H1 (cell line): ENCODE results near the gene ASH1L. TPM values are rescaled to one million over a fixed set of nuclear protein-coding genes. Genes with fewer than 3 reads are reported as not detected.

Source experiments
- CTCF ChIA-PET: fragments of 300-600 bp; sonication (Branson Sonifier 250); formaldehyde crosslinking; loops from one replicate; lab custom pipeline; 2021; ENCODE audit not compliant: partially characterized antibody; lab: Charles Lee
- POLR2A ChIA-PET: fragments of 300-600 bp; sonication (Branson Sonifier 250); formaldehyde crosslinking; loops from one replicate; lab custom pipeline; 2021; ENCODE audit warnings: inconsistent platforms; ENCODE audit not compliant: partially characterized antibody; lab: Charles Lee
- DNase-seq, 2 experiments: peaks; one replicate each; pipeline versions ENCODE4 v3.0.0 to v3.0.0-alpha.2; 2010 to 2022; ENCODE audit warnings: low spot score in 2 of 2, low read depth in 1 of 2, mixed read lengths in 1 of 2
- FAIRE-seq: peaks from 2 replicates; lab custom pipeline; 2011; peaks lifted over from hg19 to GRCh38; lab: Jason Lieb, UNC
- H2AFZ ChIP-seq: 2 replicates; pipeline ENCODE4 v1.8.1; 2012; ENCODE audit warnings: low read length, inconsistent platforms
- H2AK5ac ChIP-seq: 2 replicates; pipeline ENCODE4 v1.6.1; 2013; ENCODE audit warnings: low read depth, low read length
- H2BK120ac ChIP-seq: replicated peaks from 2 replicates; pipeline ENCODE3; 2013; ENCODE audit warnings: low read depth, low read length, inconsistent platforms
- H2BK12ac ChIP-seq: 2 replicates; pipeline ENCODE4 v1.6.1; 2013; ENCODE audit warnings: low read depth, low read length
- H2BK15ac ChIP-seq: 2 replicates; pipeline ENCODE4 v1.6.1; 2013; ENCODE audit warnings: low read length
- H2BK20ac ChIP-seq: 2 replicates; pipeline ENCODE4 v1.6.1; 2013; ENCODE audit warnings: low read length
- H2BK5ac ChIP-seq: 2 replicates; pipeline ENCODE4 v1.6.1; 2013; ENCODE audit warnings: low read depth, low read length
- H3K14ac ChIP-seq: 2 replicates; pipeline ENCODE4 v1.6.1; 2013; ENCODE audit warnings: inconsistent platforms; ENCODE audit not compliant: insufficient read length
- H3K18ac ChIP-seq: 2 replicates; pipeline ENCODE4 v1.6.1; 2013; ENCODE audit warnings: low read length; ENCODE audit errors: extremely low read depth
- H3K23ac ChIP-seq: 2 replicates; pipeline ENCODE4 v1.6.1; 2013; ENCODE audit warnings: inconsistent platforms; ENCODE audit not compliant: insufficient read length
- H3K23me2 ChIP-seq: 2 replicates; pipeline ENCODE4 v1.6.1; 2013; ENCODE audit warnings: low read depth, low read length
- H3K27ac ChIP-seq: 2 replicates; pipeline ENCODE4 v1.6.1; 2011; ENCODE audit warnings: low read depth, low read length, inconsistent platforms
- H3K27me3 ChIP-seq, 4 experiments: replicated peaks in 1 of 4; 1 replicate in 1 of 4; 2 replicates in 3 of 4; pipeline versions ENCODE4 v1.6.1 to v1.8.1; 2011 to 2013; ENCODE audit warnings: low read length in 3 of 4, mild to moderate bottlenecking in 3 of 4, inconsistent platforms in 2 of 4, mixed read lengths in 2 of 4, moderate library complexity in 1 of 4; ENCODE audit not compliant: control insufficient read depth in 3 of 4, insufficient read depth in 3 of 4; ENCODE audit errors: extremely low read depth in 1 of 4
- H3K36me3 ChIP-seq, 4 experiments: 2 replicates each; pipeline versions ENCODE4 v1.6.1 to v1.8.1; 2011 to 2013; ENCODE audit warnings: mild to moderate bottlenecking in 4 of 4, low read length in 3 of 4, moderate library complexity in 2 of 4, control low read depth in 1 of 4, inconsistent platforms in 1 of 4; ENCODE audit not compliant: insufficient read depth in 4 of 4, control insufficient read depth in 2 of 4
- H3K4ac ChIP-seq: replicated peaks from 2 replicates; pipeline ENCODE3; 2013; ENCODE audit warnings: low read length, low read depth, mixed read lengths, inconsistent platforms; ENCODE audit not compliant: insufficient read length
- H3K4me1 ChIP-seq, 4 experiments: replicated peaks in 1 of 4; 1 replicate in 1 of 4; 2 replicates in 3 of 4; pipeline versions ENCODE4 v1.6.1 to v1.8.1; 2011 to 2013; ENCODE audit warnings: low read length in 3 of 4, inconsistent platforms in 2 of 4, mixed read lengths in 1 of 4; ENCODE audit not compliant: insufficient read depth in 4 of 4, control insufficient read depth in 3 of 4
- H3K4me2 ChIP-seq, 2 experiments: 2 replicates each; pipeline versions ENCODE4 v1.6.1 to v1.8.1; 2011 to 2013; ENCODE audit warnings: low read depth in 2 of 2, low read length in 2 of 2, control low read depth in 1 of 2, inconsistent platforms in 1 of 2, mild to moderate bottlenecking in 1 of 2; ENCODE audit not compliant: insufficient read depth in 1 of 2
- H3K4me3 ChIP-seq, 4 experiments: fragments of 200-600, 300-600 bp in 1 of 4; sonication (generic), shearing (Covaris generic), sonication (Bioruptor Twin) in 1 of 4; 2 replicates each; pipeline versions ENCODE4 v1.5.1 to v1.8.1; 2011 to 2016; ENCODE audit warnings: low read length in 4 of 4, low read depth in 3 of 4, control low read depth in 2 of 4, inconsistent platforms in 2 of 4, mild to moderate bottlenecking in 2 of 4, mixed read lengths in 1 of 4, moderate library complexity in 1 of 4; ENCODE audit not compliant: insufficient read depth in 2 of 4; ENCODE audit errors: extremely low read depth in 1 of 4
- H3K56ac ChIP-seq: replicated peaks from 2 replicates; pipeline ENCODE3; 2013; ENCODE audit warnings: low read depth, mild to moderate bottlenecking, mixed read lengths, low read length, inconsistent platforms; ENCODE audit not compliant: insufficient read length
- H3K79me1 ChIP-seq: 2 replicates; pipeline ENCODE4 v1.6.1; 2013; ENCODE audit warnings: low read depth, low read length, control low read depth
- H3K79me2 ChIP-seq, 2 experiments: 2 replicates each; pipeline versions ENCODE4 v1.6.1 to v1.8.1; 2012 to 2013; ENCODE audit warnings: low read length in 2 of 2, mild to moderate bottlenecking in 2 of 2, inconsistent platforms in 1 of 2; ENCODE audit not compliant: insufficient read depth in 2 of 2, control insufficient read depth in 1 of 2
- H3K9ac ChIP-seq, 4 experiments: replicated peaks in 1 of 4; 1 replicate in 1 of 4; 2 replicates in 3 of 4; pipeline versions ENCODE4 v1.6.1 to v1.8.1; 2011 to 2013; ENCODE audit warnings: low read depth in 3 of 4, low read length in 3 of 4, control low read depth in 2 of 4, mild to moderate bottlenecking in 2 of 4, moderate library complexity in 2 of 4, inconsistent platforms in 1 of 4; ENCODE audit errors: extremely low read depth in 1 of 4
- H3K9me3 ChIP-seq, 2 experiments: 2 replicates each; pipeline versions ENCODE4 v1.6.1 to v1.8.1; 2012 to 2013; ENCODE audit warnings: mild to moderate bottlenecking in 2 of 2, moderate library complexity in 2 of 2, control low read depth in 1 of 2, inconsistent platforms in 1 of 2, low read depth in 1 of 2, low read length in 1 of 2, mixed read lengths in 1 of 2; ENCODE audit not compliant: insufficient read depth in 2 of 2
- H4K20me1 ChIP-seq, 2 experiments: replicated peaks in 1 of 2; 2 replicates each; pipeline versions ENCODE3 to v1.8.1; 2011 to 2013; ENCODE audit warnings: inconsistent platforms in 2 of 2, low read length in 2 of 2, mild to moderate bottlenecking in 1 of 2; ENCODE audit not compliant: insufficient read depth in 2 of 2, control insufficient read depth in 1 of 2
- H4K5ac ChIP-seq: 2 replicates; pipeline ENCODE4 v1.6.1; 2013; ENCODE audit warnings: low read length, low read depth, mixed read lengths, inconsistent platforms; ENCODE audit not compliant: insufficient read length
- H4K8ac ChIP-seq: 2 replicates; pipeline ENCODE4 v1.8.0; 2013; ENCODE audit warnings: mild to moderate bottlenecking, moderate library complexity, low read length, inconsistent platforms; ENCODE audit not compliant: insufficient read depth; ENCODE audit errors: extremely low read depth
- H4K91ac ChIP-seq: replicated peaks from 2 replicates; pipeline ENCODE3; 2013; ENCODE audit warnings: low read length, mixed read lengths, inconsistent platforms; ENCODE audit not compliant: insufficient read length
- CBX8 ChIP-seq: fragments of 300-800, 300-1000 bp; sonication (generic); IDR thresholded peaks from 2 replicates; pipeline ENCODE4 v1.7.1; 2016; ENCODE audit warnings: low read depth, low read length, borderline replicate concordance
- CHD2 ChIP-seq: IDR thresholded peaks from 2 replicates; pipeline ENCODE4 v1.6.1; 2012; ENCODE audit warnings: low read length, improper control_type of control experiment
- FOSL1 ChIP-seq: IDR thresholded peaks from 2 replicates; pipeline ENCODE4 v1.6.1; 2011; ENCODE audit warnings: mild to moderate bottlenecking, low read depth, low read length, moderate library complexity; ENCODE audit not compliant: insufficient read depth
- HDAC6 ChIP-seq: IDR thresholded peaks from one replicate; pipeline ENCODE4 v1.7.1; 2012; ENCODE audit warnings: low read depth, mild to moderate bottlenecking, inconsistent platforms, low read length, moderate library complexity
- POLR2AphosphoS5 ChIP-seq: IDR thresholded peaks from 2 replicates; pipeline ENCODE4 v1.6.1; 2011; ENCODE audit warnings: low read depth, low read length
- RAD21 ChIP-seq, 2 experiments: IDR thresholded peaks in 1 of 2; conservative IDR thresholded peaks in 1 of 2; 2 replicates each; pipeline ENCODE4 v1.6.1; 2011; ENCODE audit warnings: low read depth in 2 of 2, low read length in 2 of 2, improper control_type of control experiment in 1 of 2, inconsistent platforms in 1 of 2, mild to moderate bottlenecking in 1 of 2, moderate library complexity in 1 of 2
- YY1 ChIP-seq: IDR thresholded peaks from 2 replicates; pipeline ENCODE4 v1.6.1; 2011; ENCODE audit warnings: low read depth, mild to moderate bottlenecking, low read length
- WGBS, 2 experiments: shearing (Covaris generic) in 1 of 2; methylation state at CpG; one replicate each; pipeline versions ENCODE4 v1.1.6 to v1.1.7; 2013 to 2015; ENCODE audit warnings: low lambda C conversion rate in 2 of 2, mixed read lengths in 2 of 2, inconsistent platforms in 1 of 2, low coverage in 1 of 2, missing lambda C conversion rate in 1 of 2; ENCODE audit not compliant: insufficient replicate concordance in 2 of 2, insufficient coverage in 1 of 2, insufficient read length in 1 of 2; ENCODE audit errors: extremely low coverage in 1 of 2, missing lambda C conversion rate in 1 of 2; 5-methylcytosine and 5-hydroxymethylcytosine counted together
- polyA plus RNA-seq, 7 experiments: library from polyadenylated mRNA; depleted of rRNA in 3 of 7; stranded (reverse) in 5 of 7; unstranded in 2 of 7; fragments of >200 nt in 5 of 7; fragments of 200-250 nt in 2 of 7; gene quantifications; 1 replicate in 5 of 7; 2 replicates in 1 of 7; 4 replicates in 1 of 7; pipeline versions ENCODE4 v1.2.1 to v1.2.3, GENCODE V29; 2011 to 2013; ENCODE audit warnings: missing spikeins in 2 of 7, mixed read lengths in 2 of 7
- total RNA-seq: library from RNA; stranded (reverse); fragmentation: NEBNext Ultra II Directional; extraction: Animal tissue kit (Norgen Biotek cat#: 25700); gene quantifications from 2 replicates; pipeline ENCODE4 v1.2.1, GENCODE V29; 2021
- TF ChIP-seq, protein P1 (sequence below): IDR thresholded peaks from 2 replicates; pipeline ENCODE4 v1.6.1; 2012; ENCODE audit warnings: low read length, inconsistent platforms
- TF ChIP-seq, protein P2 (sequence below), 3 experiments: IDR thresholded peaks; 1 replicate in 2 of 3; 2 replicates in 1 of 3; pipeline versions ENCODE4 v1.5.1 to v1.6.1; 2011; ENCODE audit warnings: low read length in 3 of 3, mild to moderate bottlenecking in 3 of 3, inconsistent platforms in 2 of 3, low read depth in 1 of 3, moderate library complexity in 1 of 3; ENCODE audit not compliant: insufficient read depth in 1 of 3; ENCODE audit errors: control extremely low read depth in 1 of 3

The ASH1L gene
- total and polyA plus RNA-seq, 2 of the 8 experiments (the other 6 are each of a cell fraction or from before 2014, with no cell fraction given) = 7.5 to 27.6 TPM

DNA sequence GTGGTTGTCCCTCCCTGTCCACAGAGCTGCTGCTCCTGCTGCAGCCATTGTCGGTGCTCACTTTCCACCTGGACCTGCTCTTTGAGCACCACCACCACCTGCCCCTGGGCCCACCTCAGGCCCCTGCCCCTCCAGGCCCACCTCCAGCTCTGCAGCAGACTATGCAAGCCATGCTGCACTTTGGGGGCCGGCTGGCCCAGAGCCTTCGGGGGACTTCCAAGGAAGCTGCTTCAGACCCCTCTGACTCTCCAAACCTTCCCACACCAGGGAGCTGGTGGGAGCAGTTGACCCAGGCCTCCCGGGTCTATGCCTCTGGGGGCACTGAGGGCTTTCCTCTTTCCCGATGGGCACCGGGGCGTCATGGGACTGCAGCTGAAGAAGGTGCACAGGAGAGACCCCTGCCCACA, 236.0 kb downstream of the ASH1L start:
- H4K5ac ChIP-seq = no peak overlapping the region
- no peak overlapping the region for H3K9ac ChIP-seq
- no peak overlapping the region for H3K18ac ChIP-seq
- ChIA-PET POLR2A (interaction anchor here (1.6 kb wide), 1 partner anchor 11 kb away, joined by 4 read pairs; no protein-coding TSS in a partner anchor), CTCF (interaction anchor here (1.4 to 15.0 kb wide), 2 partner anchors 68 to 76 kb away, joined by 3 to 227 read pairs; partner anchors contain the start of gene ENTREP3)
- FAIRE-seq (no peak), DNase-seq (no peak)
- no peak overlapping the region for H3K4me3 ChIP-seq
- H4K20me1 ChIP-seq = peaks cover 5 to 8% of the 10 kb centered on the region in 2 experiments
- no peak overlapping the region for H2BK20ac ChIP-seq
- H3K4me1 ChIP-seq = peaks cover 4 to 17% (median 11%) of the 10 kb centered on the region in 4 experiments; a peak in 6 of 7 replicates
- WGBS, 2 experiments = 96% methylated on average over 7 of the region's 7 CpGs; no CpG with 5 or more reads in 1 of the 2 experiments
- H4K91ac ChIP-seq = no peak overlapping the region
- H3K4ac ChIP-seq = no peak overlapping the region
- H3K14ac ChIP-seq = no peak overlapping the region
- H2BK12ac ChIP-seq = no peak overlapping the region
- no peak overlapping the region for H2BK120ac ChIP-seq
- no peak overlapping the region for H2AFZ ChIP-seq
- H3K27me3 ChIP-seq = peaks cover 0 to 5% (median 3%) of the 10 kb centered on the region in 4 experiments; a peak in 4 of 7 replicates
- no peak overlapping the region for H2BK15ac ChIP-seq
- H3K56ac ChIP-seq = no peak overlapping the region
- H3K79me1 ChIP-seq = peaks cover 6% of the 10 kb centered on the region
- no peak overlapping the region for H4K8ac ChIP-seq
- H3K23ac ChIP-seq = no peak overlapping the region
- no peak overlapping the region for H2BK5ac ChIP-seq
- no peak overlapping the region for H3K27ac ChIP-seq
- no peaks in the 10 kb centered on the region for H3K9me3 ChIP-seq
- H3K23me2 ChIP-seq = peaks cover 9% of the 10 kb centered on the region; the same call in 1 of the 2 replicates
- peaks cover 0 to 29% (median 3%) of the 10 kb centered on the region in 4 experiments; a peak in 7 of 8 replicates for H3K36me3 ChIP-seq
- H3K79me2 ChIP-seq = peaks cover 0 to 4% of the 10 kb centered on the region in 2 experiments; a peak in 1 of 4 replicates
- H2AK5ac ChIP-seq = no peak overlapping the region
- no peak overlapping the region for H3K4me2 ChIP-seq
- TF ChIP-seq FOSL1 (no peak), YY1 (no peak), CHD2 (no peak), HDAC6 (no peak), POLR2AphosphoS5 (no peak), CBX8 (no peak), RAD21 (IDR thresholded peaks at IDR 0.05 in 1 of 2, conservative IDR thresholded peaks at IDR 0.05 in 1 of 2; ENCODE audit: low read depth in 2 of 2, low read length in 2 of 2) (no peak)
- TF ChIP-seq, protein P1, sequence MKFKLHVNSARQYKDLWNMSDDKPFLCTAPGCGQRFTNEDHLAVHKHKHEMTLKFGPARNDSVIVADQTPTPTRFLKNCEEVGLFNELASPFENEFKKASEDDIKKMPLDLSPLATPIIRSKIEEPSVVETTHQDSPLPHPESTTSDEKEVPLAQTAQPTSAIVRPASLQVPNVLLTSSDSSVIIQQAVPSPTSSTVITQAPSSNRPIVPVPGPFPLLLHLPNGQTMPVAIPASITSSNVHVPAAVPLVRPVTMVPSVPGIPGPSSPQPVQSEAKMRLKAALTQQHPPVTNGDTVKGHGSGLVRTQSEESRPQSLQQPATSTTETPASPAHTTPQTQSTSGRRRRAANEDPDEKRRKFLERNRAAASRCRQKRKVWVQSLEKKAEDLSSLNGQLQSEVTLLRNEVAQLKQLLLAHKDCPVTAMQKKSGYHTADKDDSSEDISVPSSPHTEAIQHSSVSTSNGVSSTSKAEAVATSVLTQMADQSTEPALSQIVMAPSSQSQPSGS = no peak
- TF ChIP-seq, protein P2, sequence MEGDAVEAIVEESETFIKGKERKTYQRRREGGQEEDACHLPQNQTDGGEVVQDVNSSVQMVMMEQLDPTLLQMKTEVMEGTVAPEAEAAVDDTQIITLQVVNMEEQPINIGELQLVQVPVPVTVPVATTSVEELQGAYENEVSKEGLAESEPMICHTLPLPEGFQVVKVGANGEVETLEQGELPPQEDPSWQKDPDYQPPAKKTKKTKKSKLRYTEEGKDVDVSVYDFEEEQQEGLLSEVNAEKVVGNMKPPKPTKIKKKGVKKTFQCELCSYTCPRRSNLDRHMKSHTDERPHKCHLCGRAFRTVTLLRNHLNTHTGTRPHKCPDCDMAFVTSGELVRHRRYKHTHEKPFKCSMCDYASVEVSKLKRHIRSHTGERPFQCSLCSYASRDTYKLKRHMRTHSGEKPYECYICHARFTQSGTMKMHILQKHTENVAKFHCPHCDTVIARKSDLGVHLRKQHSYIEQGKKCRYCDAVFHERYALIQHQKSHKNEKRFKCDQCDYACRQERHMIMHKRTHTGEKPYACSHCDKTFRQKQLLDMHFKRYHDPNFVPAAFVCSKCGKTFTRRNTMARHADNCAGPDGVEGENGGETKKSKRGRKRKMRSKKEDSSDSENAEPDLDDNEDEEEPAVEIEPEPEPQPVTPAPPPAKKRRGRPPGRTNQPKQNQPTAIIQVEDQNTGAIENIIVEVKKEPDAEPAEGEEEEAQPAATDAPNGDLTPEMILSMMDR (IDR thresholded peaks at IDR 0.05; ENCODE audit: control extremely low read depth in 1 of 3, insufficient read depth in 1 of 3, low read depth in 1 of 3, low read length in 3 of 3) = no peak
